Measurements from ENCODE around the gene FRAS1. TPM values are rescaled to one million over a fixed set of nuclear protein-coding genes. Genes with fewer than 3 reads are reported as not detected.

Gene FRAS1
- total and polyA plus RNA-seq, 2 donors (not counting 1 experiment from before 2014, with no cell fraction given), result 0.03 to 0.12 TPM

DNA sequence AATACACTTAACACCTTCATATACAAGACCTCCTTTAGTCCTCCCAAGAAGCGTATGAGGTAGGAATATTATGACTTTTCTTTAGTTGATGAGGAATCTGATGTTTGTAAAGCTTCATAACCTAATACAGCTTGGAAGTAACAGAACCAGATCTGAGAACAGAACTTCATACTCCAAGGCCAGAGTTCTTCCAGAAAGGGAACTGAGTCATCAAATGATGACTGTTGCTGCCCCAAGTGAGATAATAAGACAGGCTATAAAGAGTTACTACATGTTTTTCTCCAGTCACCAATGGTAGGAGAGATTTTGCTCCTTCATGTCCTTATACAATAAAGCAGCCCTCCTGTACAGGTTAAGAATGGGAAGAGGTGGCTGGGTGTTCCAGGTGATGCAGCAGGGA lies 420.2 kb downstream of the FRAS1 start:
- WGBS (ENCODE audit: insufficient coverage), result no CpG with 5 or more reads among the region's 1 CpG
- POLR2A ChIA-PET, result no interaction called here
- no peak overlapping the region for H2AFZ ChIP-seq (ENCODE audit: insufficient read depth, low read depth, low read length, poor library complexity, severe bottlenecking)

DNA sequence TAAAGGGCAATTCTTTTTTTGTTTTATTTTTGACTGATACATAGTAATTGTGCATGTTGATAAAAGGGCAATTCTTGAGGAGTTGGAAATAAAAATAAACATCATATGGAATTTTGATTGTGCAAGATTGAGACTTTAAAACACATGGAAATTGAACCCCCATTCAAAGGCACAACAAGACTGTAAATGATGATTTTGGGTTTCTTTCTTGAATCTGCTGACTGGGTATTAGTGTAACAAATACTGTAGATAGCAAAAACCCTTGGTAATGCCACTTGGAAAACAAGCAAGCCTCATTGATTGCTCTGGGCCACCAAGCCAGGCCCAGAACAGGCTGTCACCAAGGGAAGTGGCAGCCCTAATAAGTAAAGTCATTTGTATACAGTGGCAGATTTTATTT lies 421.4 kb downstream of the FRAS1 start:
- Histone ChIP-seq H3K36me3 (replicated peaks in 1 of 2; ENCODE audit: control extremely low read depth in 1 of 2, control insufficient read depth in 1 of 2, extremely low read depth in 1 of 2, insufficient read depth in 2 of 2, low read length in 1 of 2) (no peaks in the 10 kb centered on the region), H4K20me1 (ENCODE audit: control insufficient read depth, insufficient read depth, low read length, poor library complexity, severe bottlenecking) (no peaks in the 10 kb centered on the region), H3K79me2 (ENCODE audit: control insufficient read depth, insufficient read depth, low read length) (no peaks in the 10 kb centered on the region), H3K9me3 (ENCODE audit: control extremely low read depth in 1 of 3, control insufficient read depth in 2 of 3, insufficient read depth in 1 of 3, low read length in 2 of 3) (no peaks in the 10 kb centered on the region), H3K9ac (ENCODE audit: low read length) (no peak overlapping the region), H3K4me1 (ENCODE audit: control insufficient read depth in 2 of 2, insufficient read depth in 2 of 2, low read length in 2 of 2) (no peaks in the 10 kb centered on the region), H3K4me3 (ENCODE audit: control extremely low read depth in 1 of 5, extremely low read depth in 1 of 5, insufficient read depth in 1 of 5, low read depth in 2 of 5, low read length in 4 of 5) (no peak overlapping the region), H3K27ac (ENCODE audit: low read length in 2 of 2) (no peak overlapping the region), H3K27me3 (replicated peaks in 1 of 4; ENCODE audit: control extremely low read depth in 1 of 4, control insufficient read depth in 3 of 4, insufficient read depth in 4 of 4, low read length in 3 of 4) (no peaks in the 10 kb centered on the region), H3K4me2 (replicated peaks; ENCODE audit: low read depth, low read length, poor library complexity, severe bottlenecking) (no peak overlapping the region), H2AFZ (ENCODE audit: insufficient read depth, low read depth, low read length, poor library complexity, severe bottlenecking) (no peak overlapping the region)
- no peak for TF ChIP-seq EZH2 (IDR thresholded peaks at IDR 0.05; ENCODE audit: borderline replicate concordance, insufficient read depth, low read depth, low read length, poor library complexity, severe bottlenecking)
- TF ChIP-seq, protein P1, sequence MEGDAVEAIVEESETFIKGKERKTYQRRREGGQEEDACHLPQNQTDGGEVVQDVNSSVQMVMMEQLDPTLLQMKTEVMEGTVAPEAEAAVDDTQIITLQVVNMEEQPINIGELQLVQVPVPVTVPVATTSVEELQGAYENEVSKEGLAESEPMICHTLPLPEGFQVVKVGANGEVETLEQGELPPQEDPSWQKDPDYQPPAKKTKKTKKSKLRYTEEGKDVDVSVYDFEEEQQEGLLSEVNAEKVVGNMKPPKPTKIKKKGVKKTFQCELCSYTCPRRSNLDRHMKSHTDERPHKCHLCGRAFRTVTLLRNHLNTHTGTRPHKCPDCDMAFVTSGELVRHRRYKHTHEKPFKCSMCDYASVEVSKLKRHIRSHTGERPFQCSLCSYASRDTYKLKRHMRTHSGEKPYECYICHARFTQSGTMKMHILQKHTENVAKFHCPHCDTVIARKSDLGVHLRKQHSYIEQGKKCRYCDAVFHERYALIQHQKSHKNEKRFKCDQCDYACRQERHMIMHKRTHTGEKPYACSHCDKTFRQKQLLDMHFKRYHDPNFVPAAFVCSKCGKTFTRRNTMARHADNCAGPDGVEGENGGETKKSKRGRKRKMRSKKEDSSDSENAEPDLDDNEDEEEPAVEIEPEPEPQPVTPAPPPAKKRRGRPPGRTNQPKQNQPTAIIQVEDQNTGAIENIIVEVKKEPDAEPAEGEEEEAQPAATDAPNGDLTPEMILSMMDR (IDR thresholded peaks at IDR 0.05), result no peak
- intact Hi-C loops (cut with micrococcal nuclease), result no loop called here
- DNase-seq, result no peak
- POLR2A ChIA-PET, result no interaction called here
- no peak overlapping the region for H3K4me3 Mint-ChIP-seq
- CTCF ChIA-PET, result no interaction called here
- ATAC-seq (ENCODE audit: low read depth), result no peak
- no peak overlapping the region for H3K27ac Mint-ChIP-seq
- peaks cover 8% of the 10 kb centered on the region for H3K27me3 Mint-ChIP-seq
- H3K4me1 Mint-ChIP-seq, result no peaks in the 10 kb centered on the region
- no peaks in the 10 kb centered on the region for H3K9me3 Mint-ChIP-seq (ENCODE audit: insufficient read depth)

More for the DNA sequence above, 420.2 kb downstream of the FRAS1 start:
- Mint-ChIP-seq H3K27me3 (no peaks in the 10 kb centered on the region), H3K4me1 (no peaks in the 10 kb centered on the region), H3K27ac (no peak overlapping the region), H3K9me3 (ENCODE audit: insufficient read depth) (no peaks in the 10 kb centered on the region), H3K4me3 (no peak overlapping the region)
- intact Hi-C loops (cut with micrococcal nuclease), result no loop called here
- Histone ChIP-seq H3K9ac (ENCODE audit: low read length) (no peak overlapping the region), H3K4me1 (ENCODE audit: control insufficient read depth in 2 of 2, insufficient read depth in 2 of 2, low read length in 2 of 2) (no peaks in the 10 kb centered on the region), H4K20me1 (ENCODE audit: control insufficient read depth, insufficient read depth, low read length, poor library complexity, severe bottlenecking) (no peaks in the 10 kb centered on the region), H3K79me2 (ENCODE audit: control insufficient read depth, insufficient read depth, low read length) (no peaks in the 10 kb centered on the region), H3K4me3 (ENCODE audit: control extremely low read depth in 1 of 5, extremely low read depth in 1 of 5, insufficient read depth in 1 of 5, low read depth in 2 of 5, low read length in 4 of 5) (no peak overlapping the region), H3K27me3 (replicated peaks in 1 of 4; ENCODE audit: control extremely low read depth in 1 of 4, control insufficient read depth in 3 of 4, insufficient read depth in 4 of 4, low read length in 3 of 4) (no peaks in the 10 kb centered on the region), H3K36me3 (replicated peaks in 1 of 2; ENCODE audit: control extremely low read depth in 1 of 2, control insufficient read depth in 1 of 2, extremely low read depth in 1 of 2, insufficient read depth in 2 of 2, low read length in 1 of 2) (no peaks in the 10 kb centered on the region), H3K9me3 (ENCODE audit: control extremely low read depth in 1 of 3, control insufficient read depth in 2 of 3, insufficient read depth in 1 of 3, low read length in 2 of 3) (no peaks in the 10 kb centered on the region), H3K27ac (ENCODE audit: low read length in 2 of 2) (no peak overlapping the region), H3K4me2 (replicated peaks; ENCODE audit: low read depth, low read length, poor library complexity, severe bottlenecking) (no peak overlapping the region)
- no peak for ATAC-seq (ENCODE audit: low read depth)
- CTCF ChIA-PET, result no interaction called here
- no peak for DNase-seq
- no peak for TF ChIP-seq EZH2 (IDR thresholded peaks at IDR 0.05; ENCODE audit: borderline replicate concordance, insufficient read depth, low read depth, low read length, poor library complexity, severe bottlenecking)
- TF ChIP-seq, protein P1 (IDR thresholded peaks at IDR 0.05), result no peak
